OCI-LY1 (cell line): ENCODE measurements around the gene BTK.

ENCODE experiments used
- EZH2 ChIP-seq: fragments of 200-600 bp; sonication (generic), shearing (Covaris generic); IDR thresholded peaks from 2 replicates; pipeline ENCODE4 v1.8.0; 2017; ENCODE audit warnings: borderline replicate concordance, mixed run types, mild to moderate bottlenecking, antibody characterized with exemption, low read length, moderate library complexity, mixed read lengths
- TF ChIP-seq, protein P1 (sequence below): fragments of 200-600 bp; sonication (generic), shearing (Covaris generic); IDR thresholded peaks from 2 replicates; pipeline ENCODE4 v1.5.1; 2017; ENCODE audit warnings: mild to moderate bottlenecking, antibody characterized with exemption, low read length, moderate library complexity, mixed read lengths

DNA sequence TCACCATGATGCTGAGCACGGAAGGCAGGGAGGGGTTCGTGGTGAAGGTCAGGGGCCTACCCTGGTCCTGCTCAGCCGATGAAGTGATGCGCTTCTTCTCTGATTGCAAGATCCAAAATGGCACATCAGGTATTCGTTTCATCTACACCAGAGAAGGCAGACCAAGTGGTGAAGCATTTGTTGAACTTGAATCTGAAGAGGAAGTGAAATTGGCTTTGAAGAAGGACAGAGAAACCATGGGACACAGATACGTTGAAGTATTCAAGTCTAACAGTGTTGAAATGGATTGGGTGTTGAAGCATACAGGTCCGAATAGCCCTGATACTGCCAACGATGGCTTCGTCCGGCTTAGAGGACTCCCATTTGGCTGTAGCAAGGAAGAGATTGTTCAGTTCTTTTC lies 26.0 kb upstream of the BTK start:
- TF ChIP-seq, protein P1, sequence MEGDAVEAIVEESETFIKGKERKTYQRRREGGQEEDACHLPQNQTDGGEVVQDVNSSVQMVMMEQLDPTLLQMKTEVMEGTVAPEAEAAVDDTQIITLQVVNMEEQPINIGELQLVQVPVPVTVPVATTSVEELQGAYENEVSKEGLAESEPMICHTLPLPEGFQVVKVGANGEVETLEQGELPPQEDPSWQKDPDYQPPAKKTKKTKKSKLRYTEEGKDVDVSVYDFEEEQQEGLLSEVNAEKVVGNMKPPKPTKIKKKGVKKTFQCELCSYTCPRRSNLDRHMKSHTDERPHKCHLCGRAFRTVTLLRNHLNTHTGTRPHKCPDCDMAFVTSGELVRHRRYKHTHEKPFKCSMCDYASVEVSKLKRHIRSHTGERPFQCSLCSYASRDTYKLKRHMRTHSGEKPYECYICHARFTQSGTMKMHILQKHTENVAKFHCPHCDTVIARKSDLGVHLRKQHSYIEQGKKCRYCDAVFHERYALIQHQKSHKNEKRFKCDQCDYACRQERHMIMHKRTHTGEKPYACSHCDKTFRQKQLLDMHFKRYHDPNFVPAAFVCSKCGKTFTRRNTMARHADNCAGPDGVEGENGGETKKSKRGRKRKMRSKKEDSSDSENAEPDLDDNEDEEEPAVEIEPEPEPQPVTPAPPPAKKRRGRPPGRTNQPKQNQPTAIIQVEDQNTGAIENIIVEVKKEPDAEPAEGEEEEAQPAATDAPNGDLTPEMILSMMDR = no peak
- no peak for TF ChIP-seq EZH2
